Measurements from ENCODE around the gene SPATA25.

Gene SPATA25

GRCh38 chr20:45845452-45845851, 42.0 kb downstream of the SPATA25 start:
- no peak overlapping the region for H3K4me3 ChIP-seq (ENCODE audit: low read depth, low read length)
- no peak for TF ChIP-seq CTCF (IDR thresholded peaks at IDR 0.05; ENCODE audit: low read depth, low read length)
- DNase-seq (ENCODE audit: low read depth, low spot score), result no peak
- in situ Hi-C loops (cut with HindIII; ENCODE audit: low sequenced_read_pairs), result no loop called here

GRCh38 chr20:45843506-45843905, 43.9 kb downstream of the SPATA25 start:
- no peak overlapping the region for H3K4me3 ChIP-seq (ENCODE audit: low read depth, low read length)
- in situ Hi-C loops (cut with HindIII; ENCODE audit: low sequenced_read_pairs), result no loop called here
- DNase-seq (ENCODE audit: low read depth, low spot score), result no peak
- TF ChIP-seq CTCF (IDR thresholded peaks at IDR 0.05; ENCODE audit: low read depth, low read length), result no peak

- no peak overlapping the region for H3K4me3 ChIP-seq (ENCODE audit: low read depth, low read length)
- DNase-seq (ENCODE audit: low read depth, low spot score), result no peak
- no peak for TF ChIP-seq CTCF (IDR thresholded peaks at IDR 0.05; ENCODE audit: low read depth, low read length)
- in situ Hi-C loops (cut with HindIII; ENCODE audit: low sequenced_read_pairs), result no loop called here
Observed at GRCh38 chr20:45842169-45842812, 45.1 kb downstream of the SPATA25 start.

GRCh38 chr20:45841407-45842129, 45.9 kb downstream of the SPATA25 start:
- DNase-seq (ENCODE audit: low read depth, low spot score), result no peak
- no peak for TF ChIP-seq CTCF (IDR thresholded peaks at IDR 0.05; ENCODE audit: low read depth, low read length)
- in situ Hi-C loops (cut with HindIII; ENCODE audit: low sequenced_read_pairs), result no loop called here
- H3K4me3 ChIP-seq (ENCODE audit: low read depth, low read length), result no peak overlapping the region

- no peak for TF ChIP-seq CTCF (IDR thresholded peaks at IDR 0.05; ENCODE audit: low read depth, low read length)
- in situ Hi-C loops (cut with HindIII; ENCODE audit: low sequenced_read_pairs), result no loop called here
- DNase-seq (ENCODE audit: low read depth, low spot score), result no peak
- H3K4me3 ChIP-seq (ENCODE audit: low read depth, low read length), result no peak overlapping the region
Observed at GRCh38 chr20:45840700-45841198, 46.7 kb downstream of the SPATA25 start.

- TF ChIP-seq CTCF (IDR thresholded peaks at IDR 0.05; ENCODE audit: low read depth, low read length), result no peak
- in situ Hi-C loops (cut with HindIII; ENCODE audit: low sequenced_read_pairs), result no loop called here
- H3K4me3 ChIP-seq (ENCODE audit: low read depth, low read length), result no peak overlapping the region
Observed at GRCh38 chr20:45836841-45837240, 50.6 kb downstream of the SPATA25 start.

More at GRCh38 chr20:45836841-45837240, 50.6 kb downstream of the SPATA25 start:
- DNase-seq (ENCODE audit: low read depth, low spot score), result no peak

Measured in astrocyte of the spinal cord (primary cell).